ENCODE results near the gene KIAA1614.

Gene KIAA1614

DNA sequence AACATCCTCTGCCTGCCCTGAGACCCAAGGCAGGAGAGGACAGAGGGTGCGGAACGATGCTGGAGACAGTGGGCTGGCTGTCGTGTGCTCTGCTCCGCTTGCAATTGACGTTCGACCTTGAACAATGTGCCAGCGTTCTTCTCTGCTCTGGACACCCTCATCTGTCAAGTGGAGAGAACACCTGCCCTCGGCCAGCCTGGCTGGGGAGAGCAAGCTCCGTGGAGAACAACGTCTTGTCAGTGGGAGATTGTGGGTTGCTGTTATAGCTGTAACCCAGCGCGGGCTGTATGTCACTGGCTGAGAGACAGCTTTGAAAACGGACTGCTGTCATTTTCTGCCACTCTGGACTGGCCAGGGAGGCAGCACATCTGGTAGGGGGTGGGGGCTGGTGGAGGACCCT, 14.7 kb downstream of the KIAA1614 start:
- no peak for DNase-seq

DNA sequence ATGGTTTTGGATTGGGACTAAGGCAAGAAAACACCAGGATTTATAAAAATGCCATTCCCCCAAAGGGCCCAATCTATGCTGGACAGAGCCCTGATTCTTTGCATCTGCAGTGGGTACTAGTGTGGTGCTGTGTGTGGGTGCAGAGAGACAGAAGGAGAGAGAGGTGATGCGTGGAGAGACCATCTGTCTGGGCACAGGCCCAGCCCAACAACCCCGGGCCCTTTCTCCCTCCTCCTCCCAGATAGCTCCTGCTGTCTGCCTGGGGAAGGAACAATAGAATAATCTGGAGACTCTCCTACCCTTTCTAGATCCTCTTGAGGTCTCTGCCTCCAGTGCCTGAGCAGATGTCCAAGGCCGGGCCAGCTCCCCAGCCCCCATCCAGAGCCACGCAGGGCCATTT, 15.1 kb downstream of the KIAA1614 start:
- DNase-seq: peak; percentile 20 to 67

GRCh38 chr1:180928331-180929230, 15.9 kb downstream of the KIAA1614 start:
- peak in 1 of 2 experiments; percentile 32 for DNase-seq

- no peak for DNase-seq
Measured at GRCh38 chr1:180929389-180929788, 16.7 kb downstream of the KIAA1614 start.

DNA sequence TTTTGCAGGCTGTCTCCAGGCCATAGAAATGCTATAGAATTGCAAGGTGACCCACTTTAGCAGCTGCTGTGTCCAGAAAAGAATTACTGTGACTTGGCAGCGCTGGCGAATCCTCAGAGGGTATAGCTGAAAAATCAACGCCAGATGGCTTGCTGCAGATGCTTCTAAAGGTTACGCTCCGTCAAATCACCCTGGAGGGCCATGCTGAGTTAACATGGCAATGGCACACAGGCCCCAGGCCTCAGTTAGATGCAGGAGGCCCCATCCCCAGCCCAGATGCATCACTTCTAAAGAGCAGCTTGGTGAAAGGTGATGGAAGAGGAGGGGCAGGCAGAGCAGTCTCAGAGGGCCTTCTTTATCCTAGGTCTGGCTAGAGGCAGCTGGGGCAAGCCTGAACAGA, 18.0 kb downstream of the KIAA1614 start:
- DNase-seq: no peak

DNA sequence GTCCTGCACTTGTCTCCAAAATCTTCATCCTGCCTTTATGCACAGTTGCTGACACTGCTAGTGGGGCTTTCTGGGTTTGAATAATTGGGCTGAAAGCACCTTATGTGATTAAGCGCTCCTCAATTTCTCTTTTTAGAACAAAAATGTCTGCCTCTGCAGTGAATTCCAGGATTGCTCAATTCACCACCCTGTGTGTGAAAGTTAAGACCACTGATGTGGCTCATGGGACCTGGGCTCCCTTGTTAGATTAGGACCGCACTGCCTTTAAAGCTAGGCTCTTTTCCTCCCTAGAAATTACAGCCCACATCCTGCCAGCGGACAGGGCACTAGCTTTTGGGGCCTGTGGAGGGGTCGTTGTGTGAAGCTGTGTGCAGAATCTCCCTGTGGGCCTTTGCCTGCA, 18.8 kb downstream of the KIAA1614 start:
- DNase-seq: no peak

DNA sequence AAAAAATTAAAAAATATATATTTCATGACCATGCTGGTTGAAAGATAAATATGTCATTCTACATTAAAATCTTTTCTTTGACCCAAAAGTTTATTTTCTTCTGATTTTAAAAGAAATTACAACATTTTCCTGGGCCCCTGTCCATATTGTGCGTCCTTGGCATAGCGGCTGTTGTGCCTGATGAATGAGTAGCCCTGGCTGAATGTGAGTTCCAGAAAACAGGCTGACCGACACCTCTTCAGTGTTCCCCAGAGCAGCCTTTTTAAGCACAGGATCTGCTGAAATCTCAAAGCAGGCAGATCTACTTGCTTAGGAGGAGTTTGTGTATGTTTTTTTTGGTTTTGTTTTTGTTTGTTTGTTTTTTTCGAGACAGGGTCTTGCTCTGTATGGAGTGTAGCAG, 19.7 kb downstream of the KIAA1614 start:
- DNase-seq: no peak

- no peak for DNase-seq
Measured at GRCh38 chr1:180933141-180933540, 20.4 kb downstream of the KIAA1614 start.

DNA sequence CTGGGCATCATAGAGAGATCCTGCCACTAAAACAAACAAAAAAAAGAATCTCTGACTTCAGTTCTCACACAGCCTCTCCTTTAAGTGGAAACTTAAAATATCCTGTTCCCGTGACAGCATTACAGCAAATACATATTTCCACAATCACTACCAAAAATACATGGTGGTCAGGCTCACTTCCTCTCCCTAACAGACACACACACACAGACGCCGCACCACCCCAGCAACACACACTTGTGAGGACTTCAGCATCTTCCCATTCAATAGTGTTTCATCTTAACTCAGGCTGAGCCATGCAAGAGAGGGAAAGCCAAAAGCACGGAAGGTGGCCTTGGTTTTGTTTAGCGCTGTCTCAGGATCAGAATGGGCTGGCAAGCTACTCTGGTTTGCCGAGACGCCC, 21.9 kb downstream of the KIAA1614 start:
- no peak for DNase-seq

DNA sequence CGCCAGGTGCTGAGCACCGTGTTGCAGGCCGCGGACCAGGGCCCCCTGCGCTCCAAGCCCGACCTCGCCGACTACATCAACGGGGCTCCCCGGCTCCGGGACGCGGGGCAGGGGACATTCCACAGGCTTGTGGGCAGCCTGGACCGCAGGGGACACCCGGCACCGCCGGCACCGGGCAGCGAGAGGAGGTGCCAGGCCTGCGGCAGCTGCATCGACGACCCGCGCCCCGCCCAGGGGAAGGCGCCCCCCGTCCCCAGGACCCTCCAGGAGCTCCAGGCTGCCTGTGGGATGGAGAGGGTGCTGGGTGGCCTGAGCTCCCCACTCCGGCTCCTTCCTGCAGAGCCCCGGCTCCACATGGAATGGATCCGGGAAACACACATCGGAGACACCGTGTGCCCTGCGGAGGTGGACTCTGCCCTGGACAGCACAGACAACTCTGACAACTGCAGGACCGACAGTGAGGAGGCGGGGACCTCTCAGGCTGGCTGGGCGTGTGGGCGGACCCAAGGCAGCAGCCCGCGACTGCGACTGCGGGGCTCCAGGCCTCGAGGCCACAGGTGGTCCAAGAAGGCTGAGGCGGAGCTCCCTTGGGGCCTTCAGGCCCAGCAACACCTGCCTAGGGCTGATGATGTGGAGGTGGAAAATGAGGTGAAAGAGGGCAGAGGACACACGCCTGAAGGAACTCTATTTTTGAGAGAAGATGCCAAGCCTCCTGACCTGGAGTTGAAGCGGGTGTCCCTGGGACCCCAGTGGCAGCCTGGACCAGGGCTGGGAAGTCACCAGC, 22.8 kb downstream of the KIAA1614 start:
- DNase-seq: no peak

- DNase-seq: no peak
Measured at GRCh38 chr1:180936110-180937011, 23.7 kb downstream of the KIAA1614 start.

DNA sequence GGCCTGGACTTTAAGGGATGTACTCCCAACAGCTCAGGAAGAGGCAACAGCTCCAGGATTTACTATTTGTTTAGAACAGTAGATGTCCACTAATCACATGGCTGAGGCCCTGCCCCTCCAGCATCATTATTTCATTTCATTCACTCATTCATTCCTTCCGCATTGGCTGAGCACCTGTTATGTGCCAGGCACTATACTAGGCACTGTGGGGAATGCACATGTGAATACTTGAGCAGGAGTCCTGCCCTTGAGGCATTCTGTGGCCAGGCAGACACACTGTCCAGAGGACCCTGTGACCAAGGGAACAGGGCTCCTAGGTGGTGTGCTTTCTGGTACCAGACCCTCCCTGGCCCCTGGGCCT, 24.3 kb downstream of the KIAA1614 start:
- DNase-seq: no peak

DNA sequence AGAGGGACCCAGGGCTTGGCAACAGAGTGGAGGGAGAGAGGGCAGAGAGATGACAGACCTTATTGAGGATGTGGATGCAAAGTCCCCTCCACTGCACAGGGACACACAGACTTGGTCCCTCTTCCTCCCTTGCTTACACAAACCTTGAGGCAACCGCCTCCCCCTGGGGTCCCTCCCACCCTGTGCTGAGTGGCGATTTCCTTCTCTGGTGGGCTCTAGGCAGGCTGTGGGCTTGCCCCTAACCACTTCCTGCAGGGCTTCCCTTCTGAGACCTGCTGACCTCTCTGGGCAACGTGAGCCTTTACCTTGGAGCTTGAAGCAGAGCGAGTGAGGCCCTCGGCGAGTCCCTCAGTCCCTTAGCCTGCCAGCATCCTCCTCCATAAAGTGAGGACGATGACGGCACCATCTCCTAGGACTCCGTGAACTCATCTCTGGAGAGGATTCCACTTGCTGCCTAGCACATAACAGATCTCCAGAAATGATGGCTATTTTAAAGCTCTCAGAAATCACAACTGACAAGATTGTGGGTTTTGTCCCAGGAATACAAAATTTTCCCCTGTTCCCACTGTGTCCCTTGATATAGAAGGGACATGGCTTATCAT, 25.0 kb downstream of the KIAA1614 start:
- DNase-seq: no peak

DNA sequence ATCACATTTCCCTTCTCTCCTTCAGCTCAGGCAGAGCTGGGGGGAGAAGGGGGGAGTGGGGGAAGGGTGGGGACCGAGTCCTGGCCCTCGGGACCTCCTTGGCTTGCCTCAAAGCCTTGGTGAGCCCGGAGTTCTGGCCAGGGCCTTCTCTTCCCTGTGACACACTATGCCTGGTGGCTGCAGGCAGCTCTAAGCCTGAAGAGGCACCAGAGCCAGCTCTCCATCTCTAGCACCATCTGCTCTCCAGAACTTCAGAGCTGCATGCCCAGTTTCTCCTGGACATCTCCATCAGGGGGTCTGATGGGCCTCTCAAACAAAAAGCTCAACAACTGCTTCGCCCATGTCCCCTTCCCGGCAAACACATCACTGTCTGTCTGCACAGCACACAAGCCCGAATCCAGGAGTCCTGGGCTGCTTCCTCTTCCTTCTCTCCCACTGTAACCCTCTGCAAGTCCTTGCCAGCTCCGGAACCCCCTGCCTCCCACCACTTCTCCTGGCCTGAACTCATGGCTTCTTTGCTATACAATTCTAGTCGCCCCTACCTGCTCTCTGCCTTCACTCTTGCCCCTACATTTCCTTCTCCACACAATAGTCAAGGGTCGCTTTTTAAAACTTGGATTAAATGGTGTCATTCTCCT, 26.5 kb downstream of the KIAA1614 start:
- DNase-seq: peak in 1 of 2 experiments; percentile 61

- DNase-seq: no peak
Measured at GRCh38 chr1:180939711-180940103, 27.0 kb downstream of the KIAA1614 start.

GRCh38 chr1:180940445-180940844, 27.7 kb downstream of the KIAA1614 start:
- DNase-seq: no peak

DNA sequence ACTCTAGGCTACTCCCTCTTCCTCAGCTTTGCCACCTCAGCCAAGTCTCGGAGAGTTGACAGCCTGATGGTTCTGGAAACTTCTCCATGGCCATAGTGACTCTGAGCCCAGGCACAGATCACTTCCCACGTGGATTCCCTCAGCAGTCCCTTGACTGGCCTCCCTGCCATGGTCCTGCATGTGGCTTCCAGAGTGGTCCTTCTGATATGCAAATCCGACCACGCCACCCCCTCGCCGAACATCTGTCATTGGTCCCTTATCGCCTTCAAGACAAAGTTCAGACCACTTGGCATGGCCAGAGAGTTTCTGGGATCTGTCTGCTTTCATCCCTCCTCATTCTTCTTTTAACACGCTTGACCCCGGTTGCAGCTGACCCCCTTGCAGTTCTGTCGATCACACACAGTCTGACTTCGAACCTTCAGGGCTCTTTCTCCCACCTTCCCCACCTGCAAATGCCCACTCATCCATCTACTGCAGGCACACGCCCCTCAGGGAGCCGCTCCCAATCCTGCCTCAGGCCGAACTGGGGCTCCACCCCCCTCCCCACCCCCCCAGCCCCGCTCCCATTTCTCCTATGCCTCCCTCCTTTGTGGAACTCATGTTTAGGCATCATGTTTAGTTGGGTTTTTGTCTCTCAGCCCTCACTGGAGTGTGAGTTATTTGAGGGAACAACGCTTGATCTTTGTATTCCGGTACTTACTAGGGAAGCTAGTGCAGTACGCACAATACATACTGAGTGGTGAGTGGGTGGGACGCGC, 29.0 kb downstream of the KIAA1614 start:
- DNase-seq: no peak

DNA sequence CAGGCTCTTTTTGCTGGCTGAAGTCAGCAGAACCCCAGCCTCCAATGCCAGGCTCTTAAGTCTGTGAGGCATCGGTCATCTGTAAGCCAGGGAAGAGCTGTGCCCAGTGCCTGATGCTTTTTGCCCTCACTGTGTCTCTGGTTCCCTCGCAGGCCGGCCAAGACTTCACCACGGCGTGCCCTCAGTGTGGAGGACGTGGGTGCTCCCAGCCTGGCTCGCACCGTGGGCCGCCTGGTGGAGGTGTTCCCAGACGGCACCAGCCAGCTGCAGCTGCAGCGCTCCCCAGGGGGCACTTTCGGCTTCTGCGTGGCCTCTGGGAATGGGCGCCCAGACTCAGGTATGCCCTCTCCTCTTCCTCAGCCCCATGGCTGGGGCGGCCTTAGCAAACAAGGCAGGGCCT, 32.5 kb downstream of the KIAA1614 start:
- DNase-seq: no peak

DNA sequence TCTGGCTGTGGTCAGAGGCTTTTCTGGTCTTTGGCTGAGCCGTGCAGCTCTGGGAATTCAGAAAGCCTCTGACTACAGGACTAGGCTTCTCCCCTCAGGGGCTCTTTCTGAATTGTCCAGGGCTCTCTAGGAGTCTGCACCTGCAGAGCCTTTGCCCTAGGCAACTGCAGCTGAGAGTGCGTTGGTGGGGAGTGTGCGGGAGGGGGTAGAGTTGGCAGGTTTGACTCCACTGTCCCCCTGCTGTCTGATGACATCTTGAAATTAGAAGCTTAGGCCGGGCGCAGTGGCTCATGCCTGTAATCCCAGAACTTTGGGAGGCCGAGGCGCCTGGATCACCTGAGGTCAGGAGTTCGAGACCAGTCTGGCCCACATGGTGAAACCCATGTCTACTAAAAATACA, 32.9 kb downstream of the KIAA1614 start:
- no peak for DNase-seq

DNA sequence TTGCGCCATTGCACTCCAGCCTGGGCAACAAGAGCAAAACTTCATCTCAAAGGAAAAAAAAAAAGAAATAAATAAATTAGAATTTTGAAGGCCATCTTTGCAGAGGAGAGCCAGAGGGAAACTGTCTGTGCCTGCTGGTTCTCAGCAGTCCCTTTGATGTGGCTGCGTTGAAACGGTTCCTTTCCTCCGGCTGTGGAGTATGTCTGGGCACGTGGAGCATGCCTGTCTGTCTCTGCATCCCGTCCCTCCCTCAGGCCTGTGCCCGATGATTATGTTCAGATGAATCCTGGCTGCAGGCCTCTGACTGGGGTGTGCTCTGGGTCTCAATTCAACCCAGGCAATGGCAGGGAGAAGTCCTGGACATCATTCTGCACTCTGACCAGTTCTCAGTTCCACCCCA, 33.4 kb downstream of the KIAA1614 start:
- no peak for DNase-seq
